ENCODE measurements around the gene NDUFB2.
"Not testable (repeated sequence)": the region's sequence is repeated elsewhere in the genome, so short reads cannot be mapped to it uniquely, and the experiment has no call there.

Gene NDUFB2

DNA sequence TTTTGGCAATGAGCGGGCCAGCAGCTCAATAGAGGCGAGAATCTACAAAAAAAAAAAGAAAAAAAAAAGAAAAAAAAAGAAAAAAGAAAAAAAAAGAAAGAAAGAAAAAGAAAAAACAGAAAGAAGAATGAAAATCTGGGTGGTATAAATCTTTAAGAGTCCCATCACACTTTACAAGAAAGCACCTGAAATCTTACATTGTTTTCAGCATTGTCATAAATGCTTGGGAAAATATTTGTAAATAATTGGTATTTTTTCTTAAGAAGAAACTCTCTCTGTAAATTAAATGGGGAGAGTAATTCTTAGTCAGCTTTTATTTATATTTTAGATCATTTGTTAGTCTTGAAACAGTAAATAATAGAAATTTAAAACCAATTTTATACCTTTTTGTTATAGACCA is 38.2 kb downstream of the NDUFB2 start:
- DNase-seq (ENCODE audit: low read depth) = no peak

GRCh38 chr7:140738280-140738679 is 41.8 kb downstream of the NDUFB2 start:
- DNase-seq (ENCODE audit: low read depth) = no peak

- not testable (repeated sequence) for DNase-seq (ENCODE audit: low read depth)
Observed at GRCh38 chr7:140743255-140743654, 46.7 kb downstream of the NDUFB2 start.

GRCh38 chr7:140744005-140744404 is 47.5 kb downstream of the NDUFB2 start:
- no peak for DNase-seq (ENCODE audit: low read depth)

GRCh38 chr7:140745266-140746058 is 49.0 kb downstream of the NDUFB2 start:
- DNase-seq (ENCODE audit: low read depth) = no peak

DNA sequence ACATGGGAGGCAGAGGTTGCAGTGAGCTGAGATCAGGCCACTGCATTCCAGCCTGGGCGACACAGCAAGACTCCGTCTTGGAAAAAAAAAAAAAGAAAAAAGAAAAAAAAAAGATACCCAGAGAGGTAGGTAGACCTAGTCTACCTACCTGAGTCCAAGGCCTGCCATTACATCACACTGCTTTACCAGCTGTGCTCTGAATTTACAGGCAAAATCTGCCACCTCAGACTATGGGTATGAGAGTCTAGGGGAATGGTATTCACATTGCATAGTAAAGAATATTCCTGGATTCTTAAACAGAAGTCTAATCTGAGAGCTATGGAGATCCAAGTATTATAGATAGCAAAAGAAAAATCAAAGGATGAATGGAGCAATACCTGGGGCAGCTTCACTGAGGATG is 50.2 kb downstream of the NDUFB2 start:
- DNase-seq (ENCODE audit: low read depth) = no peak

GRCh38 chr7:140752533-140752932 is 56.0 kb downstream of the NDUFB2 start:
- DNase-seq (ENCODE audit: low read depth) = no peak

GRCh38 chr7:140754506-140754905 is 58.0 kb downstream of the NDUFB2 start:
- no peak for DNase-seq (ENCODE audit: low read depth)
